SK-N-SH (cell line): ENCODE results near the gene ADAP2. TPM values are rescaled to one million over a fixed set of nuclear protein-coding genes. Genes with fewer than 3 reads are reported as not detected.
A peak's percentile ranks its signal among the peaks of the same experiment; 100 is the strongest.

Experiments
- CTCF ChIA-PET: fragments of 300-600, 350-600 bp; formaldehyde crosslinking; extraction: SDS; loops from one replicate; lab custom pipeline; 2021; lab: Yijun Ruan, JAX
- POLR2A ChIA-PET: fragments of 350-600 bp; sonication (Branson Sonifier 250); formaldehyde crosslinking; extraction: SDS; loops from one replicate; lab custom pipeline; 2020; ENCODE audit warnings: antibody characterized with exemption, inconsistent platforms; lab: Yijun Ruan, JAX
- DNase-seq: peaks from one replicate; pipeline ENCODE4 v3.0.0; 2012
- H2AFZ ChIP-seq: fragments of 200-600 bp; sonication (generic); 2 replicates; pipeline ENCODE4 v1.8.1; 2016; ENCODE audit warnings: antibody characterized with exemption, mild to moderate bottlenecking, low read depth
- H3F3A ChIP-seq: fragments of 200-600 bp; sonication (generic); replicated peaks from 2 replicates; pipeline ENCODE3; 2016; ENCODE audit warnings: antibody characterized with exemption, mild to moderate bottlenecking; ENCODE audit not compliant: insufficient read depth
- H3K27ac ChIP-seq, 2 experiments: fragments of 200-500 bp in 1 of 2; fragments of 200-600 bp in 1 of 2; sonication (Bioruptor generic) in 1 of 2; sonication (generic), shearing (Covaris generic) in 1 of 2; 2 replicates each; pipeline versions ENCODE4 v1.5.1 to v1.6.1; 2014 to 2016; ENCODE audit warnings: low read depth in 2 of 2, inconsistent platforms in 1 of 2, low read length in 1 of 2, mild to moderate bottlenecking in 1 of 2, mixed read lengths in 1 of 2
- H3K27me3 ChIP-seq: fragments of 200-600 bp; sonication (generic), shearing (Covaris generic); 2 replicates; pipeline ENCODE4 v1.6.1; 2016; ENCODE audit warnings: mixed run types; ENCODE audit not compliant: insufficient read depth
- H3K36me3 ChIP-seq, 2 experiments: fragments of 200-500 bp in 1 of 2; fragments of 200-600 bp in 1 of 2; sonication (Bioruptor generic) in 1 of 2; sonication (generic) in 1 of 2; replicated peaks in 1 of 2; 2 replicates each; pipeline versions ENCODE3 to v1.5.1; 2014 to 2016; ENCODE audit warnings: low read length in 1 of 2, mild to moderate bottlenecking in 1 of 2; ENCODE audit not compliant: insufficient read depth in 2 of 2, control insufficient read depth in 1 of 2
- H3K4me1 ChIP-seq, 2 experiments: fragments of 200-500 bp in 1 of 2; fragments of 200-600 bp in 1 of 2; sonication (Bioruptor generic) in 1 of 2; sonication (generic), shearing (Covaris generic) in 1 of 2; 2 replicates each; pipeline versions ENCODE4 v1.5.1 to v1.6.1; 2014 to 2016; ENCODE audit warnings: low read depth in 1 of 2, low read length in 1 of 2, mixed run types in 1 of 2; ENCODE audit not compliant: insufficient read depth in 2 of 2, control insufficient read depth in 1 of 2
- H3K4me2 ChIP-seq: fragments of 200-600 bp; sonication (generic), shearing (Covaris generic); 2 replicates; pipeline ENCODE4 v1.6.1; 2017; ENCODE audit warnings: mixed run types
- H3K4me3 ChIP-seq, 2 experiments: fragments of 200-500 bp in 1 of 2; fragments of 200-600 bp in 1 of 2; sonication (Bioruptor generic) in 1 of 2; sonication (generic), shearing (Covaris generic) in 1 of 2; 2 replicates each; pipeline versions ENCODE4 v1.5.1 to v1.8.1; 2014 to 2016; ENCODE audit warnings: low read depth in 2 of 2, inconsistent platforms in 1 of 2, low read length in 1 of 2, mild to moderate bottlenecking in 1 of 2, mixed read lengths in 1 of 2, moderate library complexity in 1 of 2
- H3K79me2 ChIP-seq: fragments of 200-600 bp; sonication (generic); 2 replicates; pipeline ENCODE4 v1.8.1; 2017; ENCODE audit warnings: mild to moderate bottlenecking; ENCODE audit not compliant: insufficient read depth
- H3K9ac ChIP-seq: fragments of 200-600 bp; sonication (generic); 2 replicates; pipeline ENCODE4 v1.6.1; 2017; ENCODE audit warnings: mixed run types
- H3K9me2 ChIP-seq: fragments of 200-600 bp; sonication (generic); 2 replicates; pipeline ENCODE4 v1.6.1; 2017; ENCODE audit warnings: mixed run types
- H3K9me3 ChIP-seq: fragments of 200-600 bp; sonication (generic); 2 replicates; pipeline ENCODE4 v1.6.1; 2017; ENCODE audit warnings: mixed run types, mild to moderate bottlenecking, moderate library complexity
- H4K20me1 ChIP-seq: fragments of 200-600 bp; sonication (generic); 2 replicates; pipeline ENCODE4 v1.6.1; 2017; ENCODE audit warnings: mild to moderate bottlenecking, mixed run types; ENCODE audit not compliant: insufficient read depth
- CHD2 ChIP-seq: fragments of 150-350 bp; IDR thresholded peaks from 2 replicates; pipeline ENCODE4 v1.6.1; 2018; ENCODE audit warnings: low read length; ENCODE audit not compliant: partially characterized antibody
- EZH2phosphoT487 ChIP-seq: fragments of 200-600 bp; sonication (generic); IDR thresholded peaks from 2 replicates; pipeline ENCODE4 v1.6.1; 2017; ENCODE audit warnings: low read depth, mixed run types, mild to moderate bottlenecking, antibody characterized with exemption, moderate library complexity, borderline replicate concordance
- GABPA ChIP-seq: IDR thresholded peaks from 2 replicates; pipeline ENCODE4 v1.4.0; 2012; ENCODE audit warnings: low read depth, mild to moderate bottlenecking
- GATA2 ChIP-seq: sonication (generic); formaldehyde crosslinking; IDR thresholded peaks from 2 replicates; pipeline ENCODE4 v1.5.0; 2020; ENCODE audit warnings: mild to moderate bottlenecking, missing genetic modification reagents
- RCOR1 ChIP-seq: fragments of 150-350 bp; IDR thresholded peaks from 2 replicates; pipeline ENCODE4 v1.6.1; 2017; ENCODE audit warnings: antibody characterized with exemption, low read length
- TEAD4 ChIP-seq: IDR thresholded peaks from 2 replicates; pipeline ENCODE4 v1.4.0; 2012; ENCODE audit warnings: mild to moderate bottlenecking, borderline replicate concordance; ENCODE audit not compliant: insufficient read depth
- WGBS: methylation state at CpG from one replicate; pipeline ENCODE4 v1.1.6; 2017; ENCODE audit warnings: low lambda C conversion rate; 5-methylcytosine and 5-hydroxymethylcytosine counted together
- polyA plus RNA-seq, 3 experiments: library from polyadenylated mRNA; depleted of rRNA; stranded (reverse); fragments of >200 nt; gene quantifications; 2 replicates each; pipeline ENCODE4 v1.2.3, GENCODE V29; 2012
- TF ChIP-seq, protein P1 (sequence below): IDR thresholded peaks from 2 replicates; pipeline ENCODE4 v1.4.0; 2012; ENCODE audit warnings: low read depth, borderline replicate concordance
- TF ChIP-seq, protein P2 (sequence below): fragments of 150-350 bp; IDR thresholded peaks from 2 replicates; pipeline ENCODE4 v1.6.1; 2016; ENCODE audit warnings: mild to moderate bottlenecking, low read depth, low read length
- TF ChIP-seq, protein P3 (sequence below): IDR thresholded peaks from 2 replicates; pipeline ENCODE4; 2012
- TF ChIP-seq, protein P4 (sequence below): IDR thresholded peaks from 2 replicates; pipeline ENCODE4 v1.4.0; 2012; ENCODE audit warnings: low read depth, borderline replicate concordance

The ADAP2 gene
- polyA plus RNA-seq, 1 of the 3 experiments (the other 2 are of a cell fraction) = 0.39 TPM

DNA sequence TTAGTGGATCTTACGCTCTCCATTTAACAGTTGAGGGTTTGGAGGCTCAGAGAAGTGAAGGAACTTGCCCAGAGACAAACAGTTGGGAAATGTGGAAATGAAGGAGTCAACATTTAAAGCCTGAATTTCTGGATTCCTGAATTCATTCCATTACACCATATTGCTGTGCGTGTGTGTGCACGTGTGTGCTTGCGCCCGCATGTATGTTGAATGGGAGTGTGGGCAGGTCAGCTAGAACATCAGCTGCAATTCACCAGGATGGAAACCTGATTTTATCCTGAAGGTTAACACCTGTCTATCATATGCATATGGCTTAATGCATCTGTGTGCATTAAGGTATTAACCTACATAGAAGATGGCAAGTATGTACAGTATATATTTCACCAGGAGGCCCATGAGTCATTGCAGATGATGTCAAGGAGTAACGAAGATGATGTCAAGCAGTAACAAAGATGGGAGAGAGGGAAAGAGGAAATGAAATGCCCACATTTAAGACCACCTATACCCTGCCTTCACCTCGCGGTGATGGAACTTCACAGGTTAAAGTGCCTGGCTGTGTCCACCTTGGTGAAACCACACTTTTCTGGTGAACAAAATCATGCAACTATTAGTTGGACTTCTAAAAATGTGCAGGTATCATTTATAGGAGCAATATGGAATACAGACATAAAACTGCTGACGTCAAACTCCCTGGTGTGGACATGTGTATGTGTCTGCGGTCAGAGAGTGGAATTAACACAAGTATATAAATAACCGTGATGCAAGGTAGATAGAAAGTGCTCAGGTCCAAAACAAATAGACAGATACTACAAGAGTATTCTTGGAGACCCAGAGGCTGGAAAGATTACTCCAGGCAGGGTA is 832 bp upstream of the ADAP2 start (continued):
- TF ChIP-seq CHD2 (no peak), EZH2phosphoT487 (no peak)
- TF ChIP-seq, protein P1, sequence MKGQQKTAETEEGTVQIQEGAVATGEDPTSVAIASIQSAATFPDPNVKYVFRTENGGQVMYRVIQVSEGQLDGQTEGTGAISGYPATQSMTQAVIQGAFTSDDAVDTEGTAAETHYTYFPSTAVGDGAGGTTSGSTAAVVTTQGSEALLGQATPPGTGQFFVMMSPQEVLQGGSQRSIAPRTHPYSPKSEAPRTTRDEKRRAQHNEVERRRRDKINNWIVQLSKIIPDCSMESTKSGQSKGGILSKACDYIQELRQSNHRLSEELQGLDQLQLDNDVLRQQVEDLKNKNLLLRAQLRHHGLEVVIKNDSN = no peak
- TF ChIP-seq, protein P2, sequence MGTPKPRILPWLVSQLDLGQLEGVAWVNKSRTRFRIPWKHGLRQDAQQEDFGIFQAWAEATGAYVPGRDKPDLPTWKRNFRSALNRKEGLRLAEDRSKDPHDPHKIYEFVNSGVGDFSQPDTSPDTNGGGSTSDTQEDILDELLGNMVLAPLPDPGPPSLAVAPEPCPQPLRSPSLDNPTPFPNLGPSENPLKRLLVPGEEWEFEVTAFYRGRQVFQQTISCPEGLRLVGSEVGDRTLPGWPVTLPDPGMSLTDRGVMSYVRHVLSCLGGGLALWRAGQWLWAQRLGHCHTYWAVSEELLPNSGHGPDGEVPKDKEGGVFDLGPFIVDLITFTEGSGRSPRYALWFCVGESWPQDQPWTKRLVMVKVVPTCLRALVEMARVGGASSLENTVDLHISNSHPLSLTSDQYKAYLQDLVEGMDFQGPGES = no peak

DNA sequence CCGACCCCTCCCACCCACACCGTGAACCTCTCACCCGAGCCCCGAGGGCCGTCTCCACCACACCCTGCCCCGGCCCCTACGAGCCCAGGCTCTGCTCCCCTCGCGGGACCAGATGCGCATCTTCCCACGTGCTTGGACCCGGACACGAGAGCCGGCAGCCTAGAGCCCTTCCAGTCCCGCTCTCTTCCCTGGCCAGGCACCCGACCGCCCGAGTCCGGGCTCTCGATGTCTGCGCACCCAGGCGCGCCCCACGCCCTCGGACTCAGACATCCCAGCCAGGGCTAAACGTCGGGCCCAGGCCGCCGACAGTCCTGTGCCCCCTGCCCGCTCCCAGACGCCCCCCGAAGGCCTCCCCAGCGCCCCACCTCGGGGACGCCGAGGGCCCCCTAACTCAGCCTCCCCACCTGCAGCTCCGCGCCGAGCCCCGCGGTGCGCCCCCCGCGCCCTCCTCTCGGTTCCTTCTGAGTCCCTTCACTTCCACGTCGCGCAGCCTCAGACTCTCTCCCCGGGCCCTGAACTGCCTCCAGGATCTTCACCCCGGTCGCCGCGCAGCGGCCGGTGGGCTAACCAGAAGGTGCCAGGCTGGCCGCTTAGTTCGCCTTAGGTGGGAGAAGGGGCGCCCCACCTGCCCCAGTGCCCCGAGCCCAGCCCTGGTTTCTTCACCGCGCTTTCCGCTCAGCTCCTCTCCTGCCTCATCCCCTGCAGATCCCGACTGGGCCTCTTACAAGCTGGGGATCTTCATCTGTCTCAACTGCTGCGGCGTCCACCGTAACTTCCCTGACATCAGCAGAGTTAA is 688 bp downstream of the ADAP2 start:
- DNase-seq = peak; percentile 67

More for the DNA sequence above, 688 bp downstream of the ADAP2 start:
- ChIA-PET CTCF (interaction anchor here (2.1 kb wide), 1 partner anchor 293 kb away, joined by 4 read pairs; no protein-coding TSS in a partner anchor), POLR2A (interaction anchor here (1.0 kb wide), 1 partner anchor 16 kb away, joined by 3 read pairs; the partner anchor contains the start of gene TEFM)
- H3K27me3 ChIP-seq = peaks cover 38% of the 10 kb centered on the region
- peaks cover 0 to 5% of the 10 kb centered on the region in 2 experiments; a peak in 1 of 4 replicates for H3K4me1 ChIP-seq
- H3K36me3 ChIP-seq = no peaks in the 10 kb centered on the region
- no peak overlapping the region for H3K27ac ChIP-seq
- H3K4me2 ChIP-seq = peak overlapping the region; percentile 71
- WGBS = 17% methylated on average over 37 of the region's 66 CpGs
- no peaks in the 10 kb centered on the region for H4K20me1 ChIP-seq
- H3K9ac ChIP-seq = no peak overlapping the region
- no peaks in the 10 kb centered on the region for H3K9me3 ChIP-seq
- H3K9me2 ChIP-seq = no peaks in the 10 kb centered on the region
- peak overlapping the region; percentile 39 to 46; a peak in 3 of 4 replicates for H3K4me3 ChIP-seq
- TF ChIP-seq RCOR1 = no peak
- TF ChIP-seq, protein P3, sequence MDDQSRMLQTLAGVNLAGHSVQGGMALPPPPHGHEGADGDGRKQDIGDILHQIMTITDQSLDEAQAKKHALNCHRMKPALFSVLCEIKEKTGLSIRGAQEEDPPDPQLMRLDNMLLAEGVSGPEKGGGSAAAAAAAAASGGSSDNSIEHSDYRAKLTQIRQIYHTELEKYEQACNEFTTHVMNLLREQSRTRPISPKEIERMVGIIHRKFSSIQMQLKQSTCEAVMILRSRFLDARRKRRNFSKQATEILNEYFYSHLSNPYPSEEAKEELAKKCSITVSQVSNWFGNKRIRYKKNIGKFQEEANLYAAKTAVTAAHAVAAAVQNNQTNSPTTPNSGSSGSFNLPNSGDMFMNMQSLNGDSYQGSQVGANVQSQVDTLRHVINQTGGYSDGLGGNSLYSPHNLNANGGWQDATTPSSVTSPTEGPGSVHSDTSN = no peak
- no peak for TF ChIP-seq TEAD4
- TF ChIP-seq, protein P4, sequence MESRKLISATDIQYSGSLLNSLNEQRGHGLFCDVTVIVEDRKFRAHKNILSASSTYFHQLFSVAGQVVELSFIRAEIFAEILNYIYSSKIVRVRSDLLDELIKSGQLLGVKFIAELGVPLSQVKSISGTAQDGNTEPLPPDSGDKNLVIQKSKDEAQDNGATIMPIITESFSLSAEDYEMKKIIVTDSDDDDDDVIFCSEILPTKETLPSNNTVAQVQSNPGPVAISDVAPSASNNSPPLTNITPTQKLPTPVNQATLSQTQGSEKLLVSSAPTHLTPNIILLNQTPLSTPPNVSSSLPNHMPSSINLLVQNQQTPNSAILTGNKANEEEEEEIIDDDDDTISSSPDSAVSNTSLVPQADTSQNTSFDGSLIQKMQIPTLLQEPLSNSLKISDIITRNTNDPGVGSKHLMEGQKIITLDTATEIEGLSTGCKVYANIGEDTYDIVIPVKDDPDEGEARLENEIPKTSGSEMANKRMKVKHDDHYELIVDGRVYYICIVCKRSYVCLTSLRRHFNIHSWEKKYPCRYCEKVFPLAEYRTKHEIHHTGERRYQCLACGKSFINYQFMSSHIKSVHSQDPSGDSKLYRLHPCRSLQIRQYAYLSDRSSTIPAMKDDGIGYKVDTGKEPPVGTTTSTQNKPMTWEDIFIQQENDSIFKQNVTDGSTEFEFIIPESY = no peak
- no peak for TF ChIP-seq GABPA
- no peak for TF ChIP-seq GATA2 (CRISPR knock-in tag)
- TF ChIP-seq, protein P2 = no peak
- no peak for TF ChIP-seq CHD2
- TF ChIP-seq, all 33 proteins: peak for 0
- Histone ChIP-seq H3K79me2 (no peaks in the 10 kb centered on the region), H2AFZ (0 out of 2 replicates have a peak overlapping the region, but pooled peaks have one; percentile 11), H3F3A (peaks cover 3% of the 10 kb centered on the region)
